Globus pallidus (tissue), 1 donor: ENCODE measurements around the gene BPIFA2.
"Not testable (repeated sequence)": the region's sequence is repeated elsewhere in the genome, so short reads cannot be mapped to it uniquely, and the experiment has no call there.

Experiments
- DNase-seq: peaks from one replicate; pipeline ENCODE4 v3.0.0-alpha.2; 2015; ENCODE audit warnings: low spot score

The BPIFA2 gene

DNA sequence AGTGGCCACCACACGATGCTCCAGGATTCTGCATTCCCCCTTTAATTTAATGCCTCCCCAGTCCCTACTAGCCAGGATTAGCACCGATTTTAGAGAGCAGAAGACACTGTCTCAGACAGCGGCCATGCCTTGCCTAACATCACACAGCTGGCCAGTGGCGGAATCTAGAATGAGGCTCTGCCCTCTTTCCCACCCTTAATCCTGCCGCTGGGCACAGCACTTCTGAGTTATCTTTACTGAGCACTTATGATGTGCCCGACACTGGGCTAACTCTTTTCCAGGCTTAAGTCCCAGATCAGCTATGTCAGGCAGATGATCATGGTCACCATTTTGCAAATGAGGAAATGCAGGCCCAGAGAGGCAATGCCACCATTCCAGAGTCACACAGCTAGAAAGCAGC, 5.6 kb upstream of the BPIFA2 start:
- DNase-seq: no peak

DNA sequence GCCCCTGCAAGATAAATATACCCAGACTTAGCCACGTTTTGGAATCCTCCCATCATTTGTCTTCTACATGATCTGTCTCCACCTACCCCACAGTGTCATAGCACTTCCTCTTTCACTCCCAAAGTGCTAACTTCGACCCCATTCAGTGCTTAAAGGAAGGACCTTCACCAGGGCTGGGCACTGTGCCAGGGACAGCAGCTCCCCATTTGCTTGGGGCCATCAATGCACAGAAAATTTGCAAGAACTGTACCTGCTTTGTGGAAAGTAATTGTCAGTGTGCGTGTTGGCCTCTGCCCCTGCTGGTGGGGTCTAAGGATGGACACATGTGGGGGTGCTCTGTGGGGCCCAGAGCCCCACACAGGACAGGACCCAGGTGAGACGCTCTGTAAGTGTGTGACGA, 5.2 kb upstream of the BPIFA2 start:
- DNase-seq: no peak

GRCh38 chr20:33163856-33164762, 3.9 kb upstream of the BPIFA2 start:
- no peak for DNase-seq

DNA sequence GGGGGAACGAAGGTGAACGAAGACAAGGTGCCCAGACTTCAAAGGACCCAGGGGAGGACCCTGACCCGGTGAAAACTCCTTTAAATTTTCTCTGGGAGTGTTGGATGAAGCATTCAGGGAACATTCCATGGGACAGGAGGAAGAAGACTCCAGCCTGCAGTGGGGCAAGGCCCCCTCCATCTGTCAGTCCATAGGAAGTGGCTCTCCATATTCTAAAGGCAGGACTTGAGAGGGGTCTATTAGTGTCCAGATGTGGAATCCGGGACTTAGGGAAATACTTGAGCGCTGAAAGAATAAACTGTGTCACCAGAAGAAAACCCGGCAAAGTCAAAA, 3.2 kb upstream of the BPIFA2 start:
- no peak for DNase-seq

DNA sequence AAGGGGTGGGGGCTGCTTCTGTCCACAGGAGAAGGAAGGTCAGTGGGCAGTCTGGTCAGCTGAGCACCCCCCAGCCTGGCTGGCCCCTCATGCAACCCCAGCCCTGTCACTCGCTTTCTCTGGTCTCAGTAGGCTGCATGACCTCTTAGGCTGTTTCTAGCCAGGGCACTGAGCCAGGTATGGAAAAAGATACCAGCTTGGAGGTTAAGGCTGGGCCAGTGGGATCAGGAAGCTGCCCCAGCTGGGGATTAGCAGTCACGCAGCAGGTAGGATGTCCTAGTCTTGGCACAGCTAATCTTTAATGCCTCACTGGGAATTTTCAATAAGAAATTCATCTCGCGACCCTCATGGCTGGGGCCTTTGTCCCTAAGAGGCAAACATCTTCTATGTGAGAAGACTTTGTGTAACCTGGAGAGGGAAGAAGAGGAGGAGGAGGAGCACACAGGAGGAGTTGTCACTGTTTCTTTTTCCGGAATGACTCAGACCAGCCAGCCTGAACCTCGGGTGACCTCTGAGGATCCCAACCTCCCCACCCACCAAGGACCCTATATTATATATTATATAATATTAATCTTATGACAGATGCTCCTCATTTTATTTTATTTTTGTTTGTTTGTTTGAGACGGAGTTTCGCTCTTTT, 2.4 kb upstream of the BPIFA2 start:
- DNase-seq: no peak

GRCh38 chr20:33166533-33167113, 1.3 kb upstream of the BPIFA2 start:
- no peak for DNase-seq

DNA sequence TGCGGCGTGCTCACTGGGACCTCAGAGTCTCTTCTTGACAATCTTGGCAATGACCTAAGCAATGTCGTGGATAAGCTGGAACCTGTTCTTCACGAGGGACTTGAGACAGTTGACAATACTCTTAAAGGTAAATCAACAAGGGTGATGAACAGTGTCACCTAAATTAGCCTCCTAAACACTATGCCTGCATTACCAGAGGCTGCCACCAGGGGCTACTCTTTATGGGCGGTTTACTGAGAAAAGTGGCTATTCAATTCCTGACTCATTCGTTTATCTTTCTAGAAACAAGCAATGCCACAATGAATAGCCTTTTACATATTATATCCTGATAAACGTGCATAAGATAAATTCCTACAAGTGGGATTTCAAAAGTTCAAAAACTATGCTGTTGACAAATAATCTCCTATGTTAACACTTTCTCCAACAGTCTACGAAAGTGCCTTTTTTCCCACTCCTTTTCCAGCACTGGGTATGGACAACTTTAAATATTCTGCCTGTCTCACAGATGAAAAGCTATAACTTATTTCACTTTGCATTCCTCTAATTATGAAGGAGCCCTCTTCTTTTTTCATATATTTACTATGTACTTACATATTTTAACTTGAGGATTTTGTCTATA, 1.3 kb downstream of the BPIFA2 start:
- DNase-seq: no peak

- no peak for DNase-seq
Observed at GRCh38 chr20:33172781-33173180, 4.8 kb downstream of the BPIFA2 start.

GRCh38 chr20:33175123-33175522, 7.2 kb downstream of the BPIFA2 start:
- no peak for DNase-seq

GRCh38 chr20:33176101-33176500, 8.1 kb downstream of the BPIFA2 start:
- DNase-seq: no peak

GRCh38 chr20:33177866-33178265, 9.9 kb downstream of the BPIFA2 start:
- DNase-seq: no peak

DNA sequence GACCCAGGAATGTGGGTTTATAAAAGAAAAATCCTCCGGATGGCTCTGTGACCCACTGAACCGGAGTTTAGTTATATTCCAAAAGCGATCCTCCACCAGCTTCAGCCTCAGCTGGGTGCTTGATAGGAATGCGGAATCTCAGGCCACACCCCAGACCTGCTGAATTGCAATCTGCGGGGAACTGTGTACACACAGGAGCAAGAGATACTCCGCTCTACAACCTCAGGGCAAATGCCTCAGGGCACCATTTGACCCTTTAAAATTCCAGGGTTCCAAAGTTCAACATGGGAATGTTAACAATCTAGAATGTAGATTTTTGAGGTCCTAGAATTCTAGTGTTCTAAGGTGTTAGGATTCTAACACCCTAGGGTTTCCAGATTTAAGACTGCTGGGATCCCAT, 10.8 kb downstream of the BPIFA2 start:
- no peak for DNase-seq

- no peak for DNase-seq
Observed at GRCh38 chr20:33180169-33180568, 12.2 kb downstream of the BPIFA2 start.

GRCh38 chr20:33181482-33182093, 13.6 kb downstream of the BPIFA2 start:
- no peak for DNase-seq

- no peak for DNase-seq
Observed at GRCh38 chr20:33183312-33183711, 15.4 kb downstream of the BPIFA2 start.

DNA sequence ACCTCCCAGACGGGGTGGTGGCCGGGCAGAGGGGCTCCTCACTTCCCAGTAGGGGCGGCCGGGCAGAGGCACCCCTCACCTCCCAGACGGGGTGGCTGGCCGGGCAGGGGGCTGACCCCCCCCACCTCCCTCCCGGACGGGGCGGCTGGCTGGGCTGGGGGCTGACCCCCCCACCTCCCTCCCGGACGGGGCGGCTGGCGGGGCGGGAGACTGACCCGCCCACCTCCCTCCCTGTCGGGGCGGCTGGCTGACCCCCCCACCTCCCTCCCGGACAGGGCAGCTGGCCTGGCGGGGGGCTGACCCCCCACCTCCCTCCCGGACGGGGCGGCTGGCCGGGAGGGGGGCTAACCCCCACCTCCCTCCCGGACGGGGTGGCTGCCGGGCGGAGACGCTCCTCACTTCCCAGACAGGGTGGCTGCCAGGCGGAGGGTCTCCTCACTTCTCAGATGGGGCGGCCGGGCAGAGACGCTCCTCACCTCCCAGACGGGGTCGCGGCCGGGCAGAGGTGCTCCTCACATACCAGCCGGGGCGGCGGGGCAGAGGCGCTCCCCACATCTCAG, 17.2 kb downstream of the BPIFA2 start:
- DNase-seq: not testable (repeated sequence)

- no peak for DNase-seq
Observed at GRCh38 chr20:33187491-33187890, 19.5 kb downstream of the BPIFA2 start.

- no peak for DNase-seq
Observed at GRCh38 chr20:33188421-33188820, 20.5 kb downstream of the BPIFA2 start.

- no peak for DNase-seq
Observed at GRCh38 chr20:33191484-33191883, 23.5 kb downstream of the BPIFA2 start.

DNA sequence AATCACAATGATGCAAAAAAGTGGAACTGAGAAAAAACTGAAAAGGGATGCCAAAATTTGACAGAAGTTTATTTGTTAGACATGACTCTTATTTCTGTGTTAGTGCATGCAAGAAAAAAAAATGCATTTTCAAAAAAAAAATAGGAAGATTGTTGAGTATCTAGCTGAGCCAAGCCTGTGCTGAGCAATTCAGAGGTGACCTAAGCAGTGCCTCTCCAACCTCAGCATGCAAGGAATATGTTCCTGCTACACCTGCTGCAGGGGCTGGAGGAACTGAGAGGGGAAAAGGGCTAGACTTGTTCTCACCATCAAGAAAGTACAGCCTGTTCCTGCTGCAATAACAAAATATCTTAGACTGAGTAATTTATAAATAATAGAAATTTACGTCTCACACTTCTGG, 24.0 kb downstream of the BPIFA2 start:
- no peak for DNase-seq

DNA sequence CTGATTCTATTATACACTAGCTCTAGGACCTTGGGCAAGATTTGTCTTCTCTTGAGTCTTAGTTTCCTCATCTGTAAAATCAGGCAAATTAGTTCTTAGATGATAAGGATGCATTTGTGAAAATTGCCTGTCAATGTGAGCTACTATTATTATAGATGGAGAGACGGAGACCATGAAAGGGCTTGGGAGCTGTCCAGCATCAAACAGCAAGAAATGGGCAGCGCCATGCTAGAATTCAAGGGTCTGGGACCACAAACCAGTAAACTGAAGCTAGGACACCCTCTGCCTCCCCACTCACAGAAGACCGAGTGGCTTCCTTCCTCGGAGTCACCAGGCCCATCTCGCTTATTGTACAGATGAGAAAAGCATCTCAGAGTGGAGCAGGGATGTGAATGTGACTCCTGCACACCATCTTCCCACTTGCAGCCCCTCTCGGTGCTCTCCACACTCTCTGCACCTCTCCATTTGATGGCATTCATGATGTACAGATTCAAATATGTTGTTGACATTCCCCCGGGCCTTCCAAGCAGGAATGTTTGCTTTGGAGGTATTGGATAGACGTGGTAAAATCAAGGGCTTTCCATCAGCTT, 25.0 kb downstream of the BPIFA2 start:
- no peak for DNase-seq

- DNase-seq: no peak
Observed at GRCh38 chr20:33199026-33199425, 31.1 kb downstream of the BPIFA2 start.
